Measurements from ENCODE around the gene SYNJ2. TPM values are rescaled to one million over a fixed set of nuclear protein-coding genes. Genes with fewer than 3 reads are reported as not detected.

SYNJ2 gene
- total RNA-seq, 3 donors from 2014 or later: 22.9 to 27.8 (median 24.2) TPM

- H3K4me3 Mint-ChIP-seq: no peak overlapping the region
- H3K36me3 Mint-ChIP-seq (ENCODE audit: insufficient read depth): peaks cover 42% of the 10 kb centered on the region
- H3K27me3 Mint-ChIP-seq (ENCODE audit: low read depth): no peaks in the 10 kb centered on the region
- no peak for ATAC-seq
- no peaks in the 10 kb centered on the region for H3K4me1 Mint-ChIP-seq (ENCODE audit: low read depth)
- H3K9me3 Mint-ChIP-seq: no peaks in the 10 kb centered on the region
- no peak for DNase-seq
Measured at GRCh38 chr6:158086504-158087223, 105.0 kb downstream of the SYNJ2 start.

- Mint-ChIP-seq H3K36me3 (ENCODE audit: insufficient read depth) (peaks cover 44% of the 10 kb centered on the region), H3K9me3 (no peaks in the 10 kb centered on the region)
- ATAC-seq: no peak
Measured at GRCh38 chr6:158087224-158087867, 105.7 kb downstream of the SYNJ2 start.

GRCh38 chr6:158092806-158093205, 111.1 kb downstream of the SYNJ2 start:
- ATAC-seq (no peak), DNase-seq (no peak)
- H3K27me3 Mint-ChIP-seq (ENCODE audit: low read depth): no peaks in the 10 kb centered on the region
- no peaks in the 10 kb centered on the region for H3K4me1 Mint-ChIP-seq (ENCODE audit: low read depth)
- H3K4me3 Mint-ChIP-seq: no peak overlapping the region
- no peaks in the 10 kb centered on the region for H3K9me3 Mint-ChIP-seq
- peaks cover 48% of the 10 kb centered on the region for H3K36me3 Mint-ChIP-seq (ENCODE audit: insufficient read depth)

More at GRCh38 chr6:158087224-158087867, 105.7 kb downstream of the SYNJ2 start:
- Mint-ChIP-seq H3K4me3 (no peak overlapping the region), H3K4me1 (ENCODE audit: low read depth) (no peaks in the 10 kb centered on the region), H3K27me3 (ENCODE audit: low read depth) (no peaks in the 10 kb centered on the region)
- no peak for DNase-seq

- no peaks in the 10 kb centered on the region for H3K4me1 Mint-ChIP-seq (ENCODE audit: low read depth)
- H3K27me3 Mint-ChIP-seq (ENCODE audit: low read depth): no peaks in the 10 kb centered on the region
- DNase-seq: no peak
- H3K36me3 Mint-ChIP-seq (ENCODE audit: insufficient read depth): peaks cover 41% of the 10 kb centered on the region
- no peaks in the 10 kb centered on the region for H3K9me3 Mint-ChIP-seq
- no peak overlapping the region for H3K4me3 Mint-ChIP-seq
- no peak for ATAC-seq
Measured at GRCh38 chr6:158095031-158095430, 113.4 kb downstream of the SYNJ2 start.

GRCh38 chr6:158095671-158096070, 114.0 kb downstream of the SYNJ2 start:
- Mint-ChIP-seq H3K36me3 (ENCODE audit: insufficient read depth) (peaks cover 38% of the 10 kb centered on the region), H3K4me1 (ENCODE audit: low read depth) (no peaks in the 10 kb centered on the region), H3K4me3 (no peak overlapping the region), H3K9me3 (no peaks in the 10 kb centered on the region), H3K27me3 (ENCODE audit: low read depth) (no peaks in the 10 kb centered on the region)
- DNase-seq (no peak), ATAC-seq (no peak)

GRCh38 chr6:158103228-158103627, 121.6 kb downstream of the SYNJ2 start:
- ATAC-seq: no peak
- no peak overlapping the region for H3K4me3 Mint-ChIP-seq

DNA sequence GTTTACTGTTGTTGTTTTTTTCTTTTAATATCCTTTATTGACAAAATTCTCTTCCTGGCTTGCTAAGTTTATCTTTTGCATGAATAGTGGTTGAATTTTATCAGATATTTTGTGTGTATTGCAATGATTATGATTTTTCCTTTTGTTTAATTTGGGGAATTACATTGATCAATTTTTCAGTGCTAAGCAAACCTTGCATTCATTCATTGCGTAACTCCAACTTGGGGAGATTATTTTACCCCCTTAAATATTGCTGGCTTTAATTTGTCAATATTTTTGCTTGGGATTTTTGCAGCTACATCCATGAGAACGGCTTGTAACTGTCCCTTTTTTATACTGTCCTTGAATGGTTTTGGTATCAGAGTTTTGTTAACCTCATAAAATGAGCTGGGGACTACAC, 123.0 kb downstream of the SYNJ2 start:
- Mint-ChIP-seq H3K27me3 (ENCODE audit: low read depth) (no peaks in the 10 kb centered on the region), H3K9me3 (no peaks in the 10 kb centered on the region), H3K36me3 (ENCODE audit: insufficient read depth) (peaks cover 8% of the 10 kb centered on the region), H3K4me3 (no peak overlapping the region), H3K4me1 (ENCODE audit: low read depth) (no peaks in the 10 kb centered on the region)
- ATAC-seq (no peak), DNase-seq (no peak)

More at GRCh38 chr6:158103228-158103627, 121.6 kb downstream of the SYNJ2 start:
- Mint-ChIP-seq H3K36me3 (ENCODE audit: insufficient read depth) (peaks cover 6% of the 10 kb centered on the region), H3K9me3 (no peaks in the 10 kb centered on the region), H3K27me3 (ENCODE audit: low read depth) (no peaks in the 10 kb centered on the region), H3K4me1 (ENCODE audit: low read depth) (no peaks in the 10 kb centered on the region)
- DNase-seq: no peak

GRCh38 chr6:158109748-158110147, 128.1 kb downstream of the SYNJ2 start:
- Mint-ChIP-seq H3K9me3 (no peaks in the 10 kb centered on the region), H3K4me1 (ENCODE audit: low read depth) (no peaks in the 10 kb centered on the region), H3K27me3 (ENCODE audit: low read depth) (no peaks in the 10 kb centered on the region), H3K4me3 (no peak overlapping the region), H3K36me3 (ENCODE audit: insufficient read depth) (peaks cover 13% of the 10 kb centered on the region)
- DNase-seq (no peak), ATAC-seq (no peak)

GRCh38 chr6:158110986-158111385, 129.3 kb downstream of the SYNJ2 start:
- no peak overlapping the region for H3K4me3 Mint-ChIP-seq

DNA sequence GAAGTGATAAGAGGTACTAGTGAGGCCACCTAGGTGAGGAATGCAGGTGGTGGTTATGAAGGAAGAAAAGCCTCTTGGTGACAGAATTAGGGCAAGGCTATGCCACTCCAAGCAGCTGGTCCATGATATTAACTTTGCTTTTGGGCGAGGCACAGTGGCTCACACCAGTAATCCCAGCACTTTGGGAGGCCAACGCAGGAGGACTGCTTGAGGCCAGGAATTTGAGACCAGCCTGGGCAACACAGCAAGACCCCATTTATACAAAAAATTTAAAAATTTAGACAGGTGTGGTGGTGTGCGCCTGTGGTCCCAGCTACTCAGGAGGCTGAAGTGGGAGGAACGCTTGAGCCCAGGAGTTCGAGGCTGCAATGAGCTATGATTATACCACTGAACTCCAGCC, 130.3 kb downstream of the SYNJ2 start:
- H3K36me3 Mint-ChIP-seq (ENCODE audit: insufficient read depth): peaks cover 13% of the 10 kb centered on the region
- H3K4me1 Mint-ChIP-seq (ENCODE audit: low read depth): no peaks in the 10 kb centered on the region
- no peak for DNase-seq
- no peaks in the 10 kb centered on the region for H3K9me3 Mint-ChIP-seq
- H3K27me3 Mint-ChIP-seq (ENCODE audit: low read depth): no peaks in the 10 kb centered on the region
- H3K4me3 Mint-ChIP-seq: no peak overlapping the region
- no peak for ATAC-seq

More at GRCh38 chr6:158110986-158111385, 129.3 kb downstream of the SYNJ2 start:
- peaks cover 13% of the 10 kb centered on the region for H3K36me3 Mint-ChIP-seq (ENCODE audit: insufficient read depth)
- no peaks in the 10 kb centered on the region for H3K4me1 Mint-ChIP-seq (ENCODE audit: low read depth)
- ATAC-seq (no peak), DNase-seq (no peak)
- H3K9me3 Mint-ChIP-seq: no peaks in the 10 kb centered on the region
- H3K27me3 Mint-ChIP-seq (ENCODE audit: low read depth): no peaks in the 10 kb centered on the region

GRCh38 chr6:158113802-158114201, 132.1 kb downstream of the SYNJ2 start:
- Mint-ChIP-seq H3K36me3 (ENCODE audit: insufficient read depth) (peaks cover 20% of the 10 kb centered on the region), H3K4me1 (ENCODE audit: low read depth) (no peaks in the 10 kb centered on the region), H3K4me3 (no peak overlapping the region)

DNA sequence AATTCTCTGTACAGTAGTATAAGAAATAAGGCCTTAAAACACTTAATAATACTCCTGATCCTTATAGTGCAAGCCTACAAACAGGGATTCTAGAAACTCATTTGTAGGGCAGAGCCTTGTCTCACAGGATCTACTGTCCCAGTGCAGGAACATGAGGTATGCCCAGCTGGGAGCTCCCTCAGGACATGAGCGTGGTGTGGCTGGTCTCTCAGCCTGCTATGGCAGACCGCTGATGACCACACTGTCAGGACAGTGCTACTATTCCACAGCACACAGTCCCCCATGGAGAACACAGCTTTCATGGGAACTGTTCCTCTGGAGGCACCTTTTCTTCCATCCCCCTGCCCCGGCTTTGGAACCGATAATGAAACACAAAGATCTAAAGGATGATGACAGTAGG, 133.4 kb downstream of the SYNJ2 start:
- ATAC-seq (no peak), DNase-seq (no peak)
- Mint-ChIP-seq H3K27me3 (ENCODE audit: low read depth) (no peaks in the 10 kb centered on the region), H3K4me1 (ENCODE audit: low read depth) (no peaks in the 10 kb centered on the region), H3K9me3 (no peaks in the 10 kb centered on the region), H3K36me3 (ENCODE audit: insufficient read depth) (peaks cover 12% of the 10 kb centered on the region), H3K4me3 (no peak overlapping the region)

More at GRCh38 chr6:158113802-158114201, 132.1 kb downstream of the SYNJ2 start:
- H3K27me3 Mint-ChIP-seq (ENCODE audit: low read depth): no peaks in the 10 kb centered on the region
- DNase-seq (no peak), ATAC-seq (no peak)
- H3K9me3 Mint-ChIP-seq: no peaks in the 10 kb centered on the region

DNA sequence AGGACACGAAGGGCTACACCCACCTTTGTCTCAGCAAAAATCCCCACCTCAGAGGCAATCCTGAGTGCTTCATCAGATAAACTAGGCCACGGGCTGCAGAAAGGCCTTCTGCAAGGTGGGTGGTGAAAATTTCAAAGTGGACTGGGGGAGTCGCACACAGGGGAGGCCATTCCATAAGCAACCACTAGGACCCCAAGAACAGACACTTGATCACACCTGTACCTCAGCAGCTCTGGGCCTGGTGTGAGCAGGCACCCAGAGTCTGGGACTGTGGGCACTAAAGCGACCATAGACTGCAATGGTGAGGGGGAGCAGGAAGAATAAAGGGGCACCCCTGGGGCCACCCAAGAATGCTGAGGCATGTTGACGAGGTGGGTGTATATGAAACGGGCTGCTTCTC, 133.8 kb downstream of the SYNJ2 start:
- no peak for DNase-seq
- Mint-ChIP-seq H3K36me3 (ENCODE audit: insufficient read depth) (peaks cover 15% of the 10 kb centered on the region), H3K4me3 (no peak overlapping the region), H3K27me3 (ENCODE audit: low read depth) (no peaks in the 10 kb centered on the region), H3K9me3 (no peaks in the 10 kb centered on the region), H3K4me1 (ENCODE audit: low read depth) (no peaks in the 10 kb centered on the region)
- no peak for ATAC-seq

DNA sequence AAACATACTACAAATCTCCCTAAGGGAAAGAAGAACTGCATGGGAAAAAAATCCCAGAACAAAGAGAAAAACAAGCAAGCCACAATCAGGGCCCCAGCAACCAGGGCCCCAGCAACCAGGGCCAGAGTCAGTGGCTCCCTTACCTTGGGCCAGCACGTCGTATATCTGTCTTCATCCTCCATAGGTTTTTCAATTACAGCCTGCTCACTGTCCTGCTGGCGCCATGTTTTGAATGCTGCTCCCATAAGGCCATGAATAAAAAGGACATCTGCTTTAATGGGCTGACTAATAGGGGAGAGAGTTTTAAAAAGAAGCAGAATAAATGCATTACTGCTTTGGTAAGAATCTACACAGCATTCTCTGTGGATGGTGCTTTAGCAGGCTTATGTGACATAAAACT, 137.2 kb downstream of the SYNJ2 start:
- no peaks in the 10 kb centered on the region for H3K27me3 Mint-ChIP-seq (ENCODE audit: low read depth)
- H3K36me3 Mint-ChIP-seq (ENCODE audit: insufficient read depth): peaks cover 29% of the 10 kb centered on the region
- ATAC-seq (no peak), DNase-seq (no peak)
- H3K4me1 Mint-ChIP-seq (ENCODE audit: low read depth): no peaks in the 10 kb centered on the region
- H3K4me3 Mint-ChIP-seq: no peak overlapping the region
- no peaks in the 10 kb centered on the region for H3K9me3 Mint-ChIP-seq

- DNase-seq (no peak), ATAC-seq (no peak)
- Mint-ChIP-seq H3K27me3 (ENCODE audit: low read depth) (no peaks in the 10 kb centered on the region), H3K4me3 (no peak overlapping the region), H3K9me3 (no peaks in the 10 kb centered on the region), H3K4me1 (ENCODE audit: low read depth) (no peaks in the 10 kb centered on the region), H3K36me3 (ENCODE audit: insufficient read depth) (peaks cover 33% of the 10 kb centered on the region)
Measured at GRCh38 chr6:158121335-158121734, 139.7 kb downstream of the SYNJ2 start.

Data from activated T-cell treated with anti-CD3 and anti-CD28 coated beads, Interleukin-2, amount 50 U/mL, for 4 hours (primary cell).